GM19240 (cell line): ENCODE results near the gene ZBTB21.
"Not testable (repeated sequence)": the region's sequence is repeated elsewhere in the genome, so short reads cannot be mapped to it uniquely, and the experiment has no call there.

ENCODE experiments used
- DNase-seq: peaks from one replicate; pipeline ENCODE4 v3.0.0; 2011; ENCODE audit warnings: low spot score; ENCODE audit not compliant: insufficient read length

The ZBTB21 gene

GRCh38 chr21:41953831-41954653, 56.1 kb downstream of the ZBTB21 start, which contains the start of gene C2CD2:
C2CD2 (minus strand) TSS chr21:41954018; CDS start chr21:41953648, 370 bp downstream.
- DNase-seq: peak; percentile 72

GRCh38 chr21:41953249-41953830, 56.8 kb downstream of the ZBTB21 start:
- no peak for DNase-seq

GRCh38 chr21:41952568-41953248, 57.5 kb downstream of the ZBTB21 start:
- no peak for DNase-seq

GRCh38 chr21:41951876-41952567, 58.1 kb downstream of the ZBTB21 start:
- no peak for DNase-seq

- DNase-seq: no peak
These were observed 59.2 kb downstream of the ZBTB21 start for GRCh38 chr21:41950941-41951351.

GRCh38 chr21:41949631-41950030, 60.5 kb downstream of the ZBTB21 start:
- not testable (repeated sequence) for DNase-seq

- DNase-seq: no peak
These were observed 61.3 kb downstream of the ZBTB21 start for GRCh38 chr21:41948901-41949300.

GRCh38 chr21:41948078-41948895, 61.9 kb downstream of the ZBTB21 start:
- DNase-seq: no peak

GRCh38 chr21:41945982-41946381, 64.2 kb downstream of the ZBTB21 start:
- DNase-seq: no peak

- no peak for DNase-seq
These were observed 66.3 kb downstream of the ZBTB21 start for GRCh38 chr21:41943851-41944250.

GRCh38 chr21:41942457-41942856, 67.7 kb downstream of the ZBTB21 start:
- DNase-seq: no peak

GRCh38 chr21:41941941-41942340, 68.2 kb downstream of the ZBTB21 start:
- DNase-seq: no peak

GRCh38 chr21:41940431-41940830, 69.7 kb downstream of the ZBTB21 start:
- DNase-seq: no peak

- no peak for DNase-seq
These were observed 70.8 kb downstream of the ZBTB21 start for GRCh38 chr21:41939391-41939790.
